MM.1S (cell line): Measurements from ENCODE around the gene RAB33A.

ENCODE experiments used
- EZH2 ChIP-seq: fragments of 300-600 bp; sonication (generic); optimal IDR thresholded peaks from 2 replicates; pipeline ENCODE3; 2017; ENCODE audit warnings: low read depth, mild to moderate bottlenecking, antibody characterized with exemption, low read length, mixed read lengths
- EZH2phosphoT487 ChIP-seq: fragments of 300-600 bp; sonication (generic); IDR thresholded peaks from 2 replicates; pipeline ENCODE4 v1.6.1; 2018; ENCODE audit warnings: antibody characterized with exemption, low read length
- TF ChIP-seq, protein P1 (sequence below): fragments of 300-600 bp; sonication (generic); IDR thresholded peaks from 2 replicates; pipeline ENCODE4 v1.5.1; 2016; ENCODE audit warnings: antibody characterized with exemption, low read length, mixed read lengths

DNA sequence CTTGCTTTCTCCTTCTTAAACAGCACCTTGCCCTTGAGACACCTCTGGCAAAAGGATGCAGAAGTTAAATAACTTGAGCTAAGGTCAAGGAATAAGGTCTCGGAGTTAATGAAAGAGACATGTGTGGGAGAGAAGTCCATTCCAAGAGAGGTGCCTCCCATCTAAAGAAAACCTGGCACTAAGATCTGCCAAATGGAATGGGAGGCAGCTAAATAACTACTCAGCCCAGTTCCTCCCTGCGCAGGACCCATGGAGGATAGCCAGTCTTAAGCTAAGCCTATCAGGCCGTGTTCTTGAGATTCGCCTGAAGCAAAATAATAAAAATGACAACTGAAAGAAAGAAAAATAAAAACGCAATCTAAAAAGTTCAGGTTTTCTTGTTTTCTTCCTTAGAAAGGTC, 40.8 kb upstream of the RAB33A start:
- TF ChIP-seq EZH2phosphoT487 (no peak), EZH2 (no peak)
- TF ChIP-seq, protein P1, sequence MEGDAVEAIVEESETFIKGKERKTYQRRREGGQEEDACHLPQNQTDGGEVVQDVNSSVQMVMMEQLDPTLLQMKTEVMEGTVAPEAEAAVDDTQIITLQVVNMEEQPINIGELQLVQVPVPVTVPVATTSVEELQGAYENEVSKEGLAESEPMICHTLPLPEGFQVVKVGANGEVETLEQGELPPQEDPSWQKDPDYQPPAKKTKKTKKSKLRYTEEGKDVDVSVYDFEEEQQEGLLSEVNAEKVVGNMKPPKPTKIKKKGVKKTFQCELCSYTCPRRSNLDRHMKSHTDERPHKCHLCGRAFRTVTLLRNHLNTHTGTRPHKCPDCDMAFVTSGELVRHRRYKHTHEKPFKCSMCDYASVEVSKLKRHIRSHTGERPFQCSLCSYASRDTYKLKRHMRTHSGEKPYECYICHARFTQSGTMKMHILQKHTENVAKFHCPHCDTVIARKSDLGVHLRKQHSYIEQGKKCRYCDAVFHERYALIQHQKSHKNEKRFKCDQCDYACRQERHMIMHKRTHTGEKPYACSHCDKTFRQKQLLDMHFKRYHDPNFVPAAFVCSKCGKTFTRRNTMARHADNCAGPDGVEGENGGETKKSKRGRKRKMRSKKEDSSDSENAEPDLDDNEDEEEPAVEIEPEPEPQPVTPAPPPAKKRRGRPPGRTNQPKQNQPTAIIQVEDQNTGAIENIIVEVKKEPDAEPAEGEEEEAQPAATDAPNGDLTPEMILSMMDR, result no peak
